ENCODE data around the gene FMN1. TPM values are rescaled to one million over a fixed set of nuclear protein-coding genes. Genes with fewer than 3 reads are reported as not detected.

The FMN1 gene
- total RNA-seq, 2 donors from 2014 or later: 26.9 to 27.5 TPM

GRCh38 chr15:32718821-32719716 is 475.4 kb downstream of the FMN1 start:
- ATAC-seq (ENCODE audit: insufficient number of reproducible peaks, low FRiP score, low read depth) (no peak), DNase-seq (ENCODE audit: low spot score) (no peak)
- Histone ChIP-seq H3K9me3 (no peaks in the 10 kb centered on the region), H3K36me3 (no peaks in the 10 kb centered on the region), H3K4me3 (peak overlapping the region; percentile 58), H3K27me3 (replicated peaks; ENCODE audit: insufficient read depth) (peaks cover 15% of the 10 kb centered on the region), H3K4me1 (ENCODE audit: control insufficient read depth in 1 of 2, low read depth in 2 of 2) (peaks cover 15 to 25% of the 10 kb centered on the region in 2 donors), H3K27ac (no peak overlapping the region)
- TF ChIP-seq, protein P1, sequence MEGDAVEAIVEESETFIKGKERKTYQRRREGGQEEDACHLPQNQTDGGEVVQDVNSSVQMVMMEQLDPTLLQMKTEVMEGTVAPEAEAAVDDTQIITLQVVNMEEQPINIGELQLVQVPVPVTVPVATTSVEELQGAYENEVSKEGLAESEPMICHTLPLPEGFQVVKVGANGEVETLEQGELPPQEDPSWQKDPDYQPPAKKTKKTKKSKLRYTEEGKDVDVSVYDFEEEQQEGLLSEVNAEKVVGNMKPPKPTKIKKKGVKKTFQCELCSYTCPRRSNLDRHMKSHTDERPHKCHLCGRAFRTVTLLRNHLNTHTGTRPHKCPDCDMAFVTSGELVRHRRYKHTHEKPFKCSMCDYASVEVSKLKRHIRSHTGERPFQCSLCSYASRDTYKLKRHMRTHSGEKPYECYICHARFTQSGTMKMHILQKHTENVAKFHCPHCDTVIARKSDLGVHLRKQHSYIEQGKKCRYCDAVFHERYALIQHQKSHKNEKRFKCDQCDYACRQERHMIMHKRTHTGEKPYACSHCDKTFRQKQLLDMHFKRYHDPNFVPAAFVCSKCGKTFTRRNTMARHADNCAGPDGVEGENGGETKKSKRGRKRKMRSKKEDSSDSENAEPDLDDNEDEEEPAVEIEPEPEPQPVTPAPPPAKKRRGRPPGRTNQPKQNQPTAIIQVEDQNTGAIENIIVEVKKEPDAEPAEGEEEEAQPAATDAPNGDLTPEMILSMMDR (IDR thresholded peaks at IDR 0.05): no peak

DNA sequence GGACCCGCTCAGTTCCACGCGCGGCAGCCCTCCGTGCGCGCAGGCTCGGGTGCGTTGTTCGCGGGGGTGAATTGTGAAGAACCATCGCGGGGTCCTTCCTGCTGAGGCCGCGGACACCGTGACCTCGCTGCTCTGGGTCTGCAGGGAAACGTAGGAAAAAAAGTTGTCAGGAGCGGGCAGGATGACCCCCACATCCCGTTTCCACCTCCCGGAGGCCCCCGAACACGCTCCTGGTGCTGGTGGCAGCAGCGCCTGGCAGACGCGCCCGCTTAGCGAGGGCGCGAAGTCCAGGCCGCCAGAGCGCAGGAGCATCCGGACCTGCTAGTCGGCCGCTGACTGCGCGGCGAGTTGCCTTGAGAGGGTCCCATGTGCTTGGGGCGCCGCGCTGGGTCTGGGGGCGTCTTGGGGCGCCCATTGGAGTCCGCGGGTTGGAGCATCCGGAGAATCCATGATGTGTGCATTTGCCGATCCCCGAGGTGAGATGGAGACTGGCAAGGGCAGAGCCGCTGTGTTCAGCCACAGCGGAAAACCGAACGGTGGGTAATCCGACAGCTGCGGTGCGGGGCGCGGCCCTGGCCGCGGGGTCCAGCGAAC is 476.2 kb downstream of the FMN1 start:
- Histone ChIP-seq H3K4me3 (peak overlapping the region; percentile 58), H3K9me3 (no peaks in the 10 kb centered on the region), H3K27ac (no peak overlapping the region), H3K27me3 (replicated peaks; ENCODE audit: insufficient read depth) (peaks cover 15% of the 10 kb centered on the region), H3K36me3 (no peaks in the 10 kb centered on the region), H3K4me1 (ENCODE audit: control insufficient read depth in 1 of 2, low read depth in 2 of 2) (peaks cover 15 to 25% of the 10 kb centered on the region in 2 donors)
- no peak for DNase-seq (ENCODE audit: low spot score)
- no peak for ATAC-seq (ENCODE audit: insufficient number of reproducible peaks, low FRiP score, low read depth)
- TF ChIP-seq, protein P1 (IDR thresholded peaks at IDR 0.05): no peak

GRCh38 chr15:32717426-32718226 is 476.9 kb downstream of the FMN1 start, which contains the start of gene GREM1:
GREM1 (plus strand) TSS chr15:32718004; CDS start chr15:32730691, 12,687 bp downstream.
- TF ChIP-seq, protein P1 (IDR thresholded peaks at IDR 0.05): no peak
- peaks cover 15 to 25% of the 10 kb centered on the region in 2 donors for H3K4me1 ChIP-seq (ENCODE audit: control insufficient read depth in 1 of 2, low read depth in 2 of 2)
- no peaks in the 10 kb centered on the region for H3K9me3 ChIP-seq
- no peak within 1 kb of the TSS for H3K27ac ChIP-seq
- no peaks in the 10 kb centered on the region for H3K36me3 ChIP-seq
- H3K27me3 ChIP-seq (replicated peaks; ENCODE audit: insufficient read depth): peaks cover 15% of the 10 kb centered on the region
- DNase-seq (ENCODE audit: low spot score) (no peak), ATAC-seq (ENCODE audit: insufficient number of reproducible peaks, low FRiP score, low read depth) (no peak)
- H3K4me3 ChIP-seq: peak within 1 kb of the TSS; percentile 58

DNA sequence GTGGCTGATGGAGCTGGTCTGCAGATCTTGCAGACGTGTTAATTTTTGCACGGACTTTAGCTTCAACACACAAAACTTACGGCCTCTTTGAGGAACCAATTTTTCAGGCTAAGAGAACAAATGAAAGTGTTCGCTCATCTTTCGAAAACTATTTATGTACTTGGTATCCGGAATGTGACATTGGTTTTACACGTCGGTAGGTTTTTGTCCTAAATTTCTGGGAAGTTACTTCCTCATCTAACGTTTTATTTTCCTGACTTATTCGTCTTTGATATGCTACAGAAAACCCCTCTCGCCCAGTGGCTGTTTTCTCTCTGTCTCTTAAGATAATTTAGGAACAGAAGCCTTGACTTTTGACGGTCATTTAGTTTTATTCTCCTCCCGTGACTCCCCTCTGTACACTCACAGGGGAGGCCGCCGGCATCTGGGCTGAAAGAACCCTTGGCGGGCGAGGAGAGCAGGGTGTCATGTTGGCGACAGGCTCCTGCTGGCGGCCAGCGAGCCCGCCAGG is 477.5 kb downstream of the FMN1 start:
- Histone ChIP-seq H3K4me3 (peak overlapping the region; percentile 58), H3K27me3 (replicated peaks; ENCODE audit: insufficient read depth) (peaks cover 15% of the 10 kb centered on the region), H3K4me1 (ENCODE audit: control insufficient read depth in 1 of 2, low read depth in 2 of 2) (peaks cover 15 to 25% of the 10 kb centered on the region in 2 donors), H3K27ac (no peak overlapping the region), H3K9me3 (no peaks in the 10 kb centered on the region), H3K36me3 (no peaks in the 10 kb centered on the region)
- ATAC-seq (ENCODE audit: insufficient number of reproducible peaks, low FRiP score, low read depth): no peak
- TF ChIP-seq, protein P1 (IDR thresholded peaks at IDR 0.05): no peak
- DNase-seq (ENCODE audit: low spot score): no peak
